HCT116 (cell line): Measurements from ENCODE around the gene PTPRJ.

ENCODE experiments used
- ATF3 ChIP-seq: IDR thresholded peaks from 2 replicates; pipeline ENCODE4 v1.6.1; 2012
- CEBPB ChIP-seq: IDR thresholded peaks from 2 replicates; pipeline ENCODE4 v1.6.1; 2012; ENCODE audit warnings: low read depth
- CTCF ChIP-seq, 3 experiments: fragments of 200-600 bp in 1 of 3; sonication (generic) in 1 of 3; IDR thresholded peaks in 2 of 3; conservative IDR thresholded peaks in 1 of 3; 2 replicates each; pipeline ENCODE4 v1.5.1; 2012 to 2017; ENCODE audit warnings: low read depth in 2 of 3, low read length in 2 of 3, antibody characterized with exemption in 1 of 3, borderline replicate concordance in 1 of 3, control low read depth in 1 of 3, mild to moderate bottlenecking in 1 of 3, mixed read lengths in 1 of 3, mixed run types in 1 of 3, moderate library complexity in 1 of 3; ENCODE audit not compliant: insufficient read depth in 1 of 3
- EGR1 ChIP-seq: IDR thresholded peaks from 2 replicates; pipeline ENCODE4 v1.6.1; 2012; ENCODE audit warnings: low read depth
- ELF1 ChIP-seq: IDR thresholded peaks from 2 replicates; pipeline ENCODE4 v1.6.1; 2012; ENCODE audit warnings: low read depth, borderline replicate concordance
- EZH2 ChIP-seq: fragments of 200-600 bp; sonication (generic); IDR thresholded peaks from 2 replicates; pipeline ENCODE4 v1.6.1; 2017; ENCODE audit warnings: antibody characterized with exemption, mixed run types
- JUND ChIP-seq: IDR thresholded peaks from 2 replicates; pipeline ENCODE4 v1.6.1; 2012
- POLR2A ChIP-seq: IDR thresholded peaks from 2 replicates; pipeline ENCODE4 v1.7.0; 2011; ENCODE audit warnings: borderline replicate concordance; ENCODE audit not compliant: insufficient read depth, insufficient read length; ENCODE audit errors: extremely low read depth
- POLR2AphosphoS5 ChIP-seq: IDR thresholded peaks from 2 replicates; pipeline ENCODE4 v1.6.1; 2011; ENCODE audit warnings: mild to moderate bottlenecking, low read depth, low read length, moderate library complexity
- RAD21 ChIP-seq: IDR thresholded peaks from 2 replicates; pipeline ENCODE4 v1.6.1; 2012; ENCODE audit warnings: low read depth, mild to moderate bottlenecking
- SIN3A ChIP-seq: IDR thresholded peaks from 2 replicates; pipeline ENCODE4 v1.6.1; 2012; ENCODE audit warnings: low read depth
- SP1 ChIP-seq: IDR thresholded peaks from 2 replicates; pipeline ENCODE4 v1.6.1; 2012; ENCODE audit warnings: low read depth
- YY1 ChIP-seq: IDR thresholded peaks from 2 replicates; pipeline ENCODE4 v1.6.1; 2011; ENCODE audit warnings: low read length, low read depth, moderate library complexity, mild to moderate bottlenecking; ENCODE audit not compliant: insufficient replicate concordance; ENCODE audit errors: extremely low read depth

- TF ChIP-seq EGR1 (no peak), RAD21 (no peak), YY1 (no peak), CTCF (IDR thresholded peaks at IDR 0.05 in 2 of 3, conservative IDR thresholded peaks at IDR 0.05 in 1 of 3; ENCODE audit: borderline replicate concordance in 1 of 3, insufficient read depth in 1 of 3, low read depth in 2 of 3, low read length in 2 of 3) (no peak), SP1 (no peak), ATF3 (no peak), POLR2AphosphoS5 (no peak), ELF1 (no peak), SIN3A (no peak), CEBPB (no peak), POLR2A (no peak), JUND (no peak), EZH2 (no peak)
Observed at GRCh38 chr11:48138222-48138621, 157.9 kb downstream of the PTPRJ start.
